NCI-H226 (cell line): ENCODE data around the gene SULT1C2.
"Not testable (repeated sequence)": the region's sequence is repeated elsewhere in the genome, so short reads cannot be mapped to it uniquely, and the experiment has no call there.

Experiments used
- DNase-seq: peaks from one replicate; pipeline ENCODE4 v3.0.0-alpha.2; 2015

The SULT1C2 gene

DNA sequence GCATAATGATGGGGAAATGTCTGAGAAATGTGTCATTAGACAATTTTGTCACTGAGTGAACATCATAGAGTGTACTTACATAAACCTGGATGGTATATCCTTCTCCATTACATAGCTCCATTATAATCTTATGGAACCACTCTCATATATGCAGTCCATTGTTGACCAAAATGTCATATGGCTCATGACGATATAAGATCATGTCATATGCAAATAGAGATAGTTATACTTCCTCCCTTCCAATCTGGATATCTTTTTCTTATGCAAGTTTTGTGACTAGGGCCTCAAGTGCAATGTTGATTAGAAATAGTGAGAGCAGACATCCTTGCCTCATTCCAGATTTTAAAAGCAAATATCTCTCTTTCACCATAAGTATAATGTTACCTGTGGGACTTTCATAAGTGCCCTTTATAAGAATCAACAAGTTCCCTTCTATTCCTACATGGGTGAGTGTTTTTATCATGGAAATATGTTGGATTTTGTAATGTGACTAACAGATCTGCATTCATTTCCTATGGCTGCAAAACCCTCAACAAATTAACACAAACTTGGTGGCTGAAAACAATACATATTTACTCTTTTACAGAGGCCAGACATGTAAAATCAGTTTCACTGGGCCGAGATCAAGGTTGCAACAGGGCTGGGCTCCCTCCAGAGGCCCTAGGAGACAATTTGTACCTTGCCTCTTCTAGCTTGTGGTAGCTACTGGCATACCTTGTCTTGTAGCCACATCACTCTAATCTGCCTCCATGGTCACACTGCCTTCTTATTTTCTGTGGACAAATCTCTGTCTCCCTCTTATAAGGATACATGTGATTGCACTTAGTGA is 67.4 kb downstream of the SULT1C2 start:
- DNase-seq: no peak

DNA sequence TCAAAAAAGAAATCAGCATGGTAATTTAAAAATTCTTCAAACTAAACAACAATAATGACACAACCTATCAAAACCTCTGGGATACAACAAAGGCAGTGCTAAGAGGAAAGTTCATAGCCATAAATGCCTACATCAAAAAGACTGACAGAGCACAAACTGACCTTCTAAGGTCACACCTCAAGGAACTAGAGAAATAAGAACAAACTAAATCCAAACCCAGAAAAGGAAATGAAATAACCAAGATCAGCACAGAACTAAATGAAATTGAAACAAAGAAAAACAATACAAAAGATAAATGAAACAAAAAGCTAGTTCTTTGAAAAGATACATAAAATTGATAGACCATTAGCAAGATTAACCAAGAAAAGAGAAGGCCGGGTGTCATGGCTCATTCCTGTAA is 70.6 kb downstream of the SULT1C2 start:
- DNase-seq: not testable (repeated sequence)
